HCT116 (cell line): ENCODE data around the gene TNS3. TPM values are rescaled to one million over a fixed set of nuclear protein-coding genes. Genes with fewer than 3 reads are reported as not detected.

Experiments
- ATAC-seq: fragments of 200-7000 bp; cut with Tn5 transposase; 2 replicates; pipeline ENCODE4 v1.9.1; 2020; ENCODE audit warnings: mild to moderate bottlenecking, moderate library complexity
- BruUV-seq: library from RNA; stranded (reverse); fragments of 400-500 nt; replicated peaks from 2 replicates; lab custom pipeline; 2021; lab: Mats Ljungman, UMichigan
- CTCF ChIA-PET: fragments of 300-600 bp; sonication (Branson Sonifier 250); formaldehyde crosslinking; loops from one replicate; lab custom pipeline; 2021; ENCODE audit warnings: antibody characterized with exemption; lab: Charles Lee
- POLR2A ChIA-PET: fragments of 300-600, 350-600 bp; sonication (Branson Sonifier 250); formaldehyde crosslinking; loops from one replicate; lab custom pipeline; 2021; ENCODE audit warnings: antibody characterized with exemption; lab: Charles Lee
- RAD21 ChIA-PET, 2 experiments: fragments of 300-600 bp; sonication (Branson Sonifier 250); formaldehyde crosslinking; loops; one replicate each; lab custom pipeline; 2023; ENCODE audit warnings: low total read pairs in 2 of 2; ENCODE audit not compliant: uncharacterized antibody in 2 of 2, unreplicated experiment in 2 of 2, low non-redundant PET in 1 of 2; lab: Charles Lee
- DNase-seq: peaks from one replicate; pipeline ENCODE4 v3.0.0-alpha.2; 2010; ENCODE audit warnings: low read depth, low spot score
- H2AFZ ChIP-seq: fragments of 200-600 bp; shearing (Covaris generic), sonication (generic); 2 replicates; pipeline ENCODE4 v1.6.1; 2017; ENCODE audit warnings: low read depth, mixed run types, mixed read lengths, antibody characterized with exemption, low read length; ENCODE audit not compliant: poor library complexity, severe bottlenecking
- H3K27ac ChIP-seq: 2 replicates; pipeline ENCODE4 v1.5.1; 2012; ENCODE audit warnings: low read depth, low read length
- H3K27me3 ChIP-seq: fragments of 200-600 bp; sonication (generic); 2 replicates; pipeline ENCODE4 v1.6.1; 2016; ENCODE audit warnings: mixed run types, low read length, mixed read lengths; ENCODE audit not compliant: insufficient read depth
- H3K36me3 ChIP-seq, 2 experiments: fragments of 200-500 bp in 1 of 2; fragments of 200-600 bp in 1 of 2; sonication (Bioruptor generic) in 1 of 2; sonication (generic) in 1 of 2; 2 replicates each; pipeline versions ENCODE4 v1.5.1 to v1.6.1; 2014 to 2016; ENCODE audit warnings: low read length in 2 of 2, inconsistent platforms in 1 of 2, mixed read lengths in 1 of 2, mixed run types in 1 of 2; ENCODE audit not compliant: insufficient read depth in 2 of 2, control insufficient read depth in 1 of 2
- H3K4me1 ChIP-seq, 2 experiments: fragments of 200-600 bp in 1 of 2; sonication (generic) in 1 of 2; 2 replicates each; pipeline versions ENCODE4 v1.5.1 to v1.6.1; 2012 to 2017; ENCODE audit warnings: low read length in 2 of 2, inconsistent platforms in 1 of 2, mild to moderate bottlenecking in 1 of 2, mixed read lengths in 1 of 2, mixed run types in 1 of 2, moderate library complexity in 1 of 2; ENCODE audit not compliant: insufficient read depth in 2 of 2, control insufficient read depth in 1 of 2
- H3K4me2 ChIP-seq: fragments of 200-600 bp; sonication (generic); 2 replicates; pipeline ENCODE4 v1.6.1; 2017; ENCODE audit warnings: mixed run types, low read length, mixed read lengths
- H3K4me3 ChIP-seq, 2 experiments: fragments of 200-600 bp in 1 of 2; sonication (generic) in 1 of 2; replicated peaks in 1 of 2; 2 replicates each; pipeline ENCODE4 v1.5.1; 2011 to 2016; ENCODE audit warnings: low read length in 2 of 2, control low read depth in 1 of 2, low read depth in 1 of 2, mild to moderate bottlenecking in 1 of 2, mixed read lengths in 1 of 2, mixed run types in 1 of 2
- H3K79me2 ChIP-seq: fragments of 200-600 bp; sonication (generic); 2 replicates; pipeline ENCODE4 v1.6.1; 2017; ENCODE audit warnings: mild to moderate bottlenecking, mixed run types, low read length, moderate library complexity, mixed read lengths; ENCODE audit not compliant: insufficient read depth
- H3K9ac ChIP-seq: fragments of 200-600 bp; sonication (generic); 2 replicates; pipeline ENCODE4 v1.6.1; 2016; ENCODE audit warnings: low read length, mixed read lengths
- H3K9me2 ChIP-seq: fragments of 200-600 bp; sonication (generic), shearing (Covaris generic); 2 replicates; pipeline ENCODE4 v1.6.1; 2017; ENCODE audit warnings: mixed run types, mild to moderate bottlenecking, moderate library complexity; ENCODE audit not compliant: insufficient read depth
- H3K9me3 ChIP-seq, 2 experiments: fragments of 200-500 bp in 1 of 2; fragments of 200-600 bp in 1 of 2; sonication (Bioruptor generic) in 1 of 2; sonication (generic) in 1 of 2; 2 replicates each; pipeline ENCODE4 v1.6.1; 2014 to 2017; ENCODE audit warnings: low read length in 2 of 2, mixed read lengths in 2 of 2, inconsistent platforms in 1 of 2, low read depth in 1 of 2, mild to moderate bottlenecking in 1 of 2, mixed run types in 1 of 2, moderate library complexity in 1 of 2; ENCODE audit not compliant: control insufficient read depth in 1 of 2, insufficient read depth in 1 of 2
- H4K20me1 ChIP-seq: fragments of 200-600 bp; sonication (generic), shearing (Covaris generic); 2 replicates; pipeline ENCODE4 v1.6.1; 2017; ENCODE audit warnings: mixed run types, mild to moderate bottlenecking, moderate library complexity; ENCODE audit not compliant: insufficient read depth
- CEBPB ChIP-seq: IDR thresholded peaks from 2 replicates; pipeline ENCODE4 v1.6.1; 2012; ENCODE audit warnings: low read depth
- EGR1 ChIP-seq: IDR thresholded peaks from 2 replicates; pipeline ENCODE4 v1.6.1; 2012; ENCODE audit warnings: low read depth
- ELF1 ChIP-seq: IDR thresholded peaks from 2 replicates; pipeline ENCODE4 v1.6.1; 2012; ENCODE audit warnings: low read depth, borderline replicate concordance
- EZH2phosphoT487 ChIP-seq: fragments of 200-600 bp; IDR thresholded peaks from 2 replicates; pipeline ENCODE4 v1.6.1; 2018; ENCODE audit warnings: antibody characterized with exemption, borderline replicate concordance
- POLR2A ChIP-seq: IDR thresholded peaks from 2 replicates; pipeline ENCODE4 v1.7.0; 2011; ENCODE audit warnings: borderline replicate concordance; ENCODE audit not compliant: insufficient read depth, insufficient read length; ENCODE audit errors: extremely low read depth
- POLR2AphosphoS5 ChIP-seq: IDR thresholded peaks from 2 replicates; pipeline ENCODE4 v1.6.1; 2011; ENCODE audit warnings: mild to moderate bottlenecking, low read depth, low read length, moderate library complexity
- RAD21 ChIP-seq: IDR thresholded peaks from 2 replicates; pipeline ENCODE4 v1.6.1; 2012; ENCODE audit warnings: low read depth, mild to moderate bottlenecking
- SIN3A ChIP-seq: IDR thresholded peaks from 2 replicates; pipeline ENCODE4 v1.6.1; 2012; ENCODE audit warnings: low read depth
- TCF7L2 ChIP-seq: IDR thresholded peaks from 2 replicates; pipeline ENCODE4 v1.7.0; 2011; ENCODE audit warnings: borderline replicate concordance, inconsistent platforms; ENCODE audit not compliant: insufficient read depth, insufficient read length; ENCODE audit errors: extremely low read depth
- ZBTB33 ChIP-seq: IDR thresholded peaks from 2 replicates; pipeline ENCODE4 v1.6.1; 2011; ENCODE audit warnings: mild to moderate bottlenecking, low read length, moderate library complexity; ENCODE audit not compliant: insufficient replicate concordance; ENCODE audit errors: extremely low read depth
- ZFX ChIP-seq: fragments of 450-650 bp; IDR thresholded peaks from 2 replicates; pipeline ENCODE4 v1.6.1; 2017
- intact Hi-C: fragments of 100-400 bp; cut with micrococcal nuclease; formaldehyde crosslinking; loops from 2 replicates; pipeline ENCODE4 v1.10.0; 2022
- total RNA-seq: library from RNA; stranded (reverse); gene quantifications from one replicate; pipeline ENCODE4 v1.2.1, GENCODE V29; 2021; ENCODE audit not compliant: unreplicated experiment
- TF ChIP-seq, protein P1 (sequence below): IDR thresholded peaks from 2 replicates; pipeline ENCODE4 v1.6.1; 2012
- TF ChIP-seq, protein P2 (sequence below): IDR thresholded peaks from 2 replicates; pipeline ENCODE4 v1.6.1; 2012; ENCODE audit warnings: low read depth

TNS3 gene
- total RNA-seq, 1 experiment from 2014 or later = 9.1 TPM

GRCh38 chr7:47581438-47581803 is 490 bp downstream of the TNS3 start:
- BruUV-seq = no TSS peak
- H4K20me1 ChIP-seq = no peaks in the 10 kb centered on the region
- peak overlapping the region; percentile 97 for H3K4me2 ChIP-seq
- no peaks in the 10 kb centered on the region for H3K9me3 ChIP-seq
- ATAC-seq = peak; percentile 45
- no peaks in the 10 kb centered on the region for H3K36me3 ChIP-seq
- intact Hi-C loops = loop anchor here (5.0 kb wide), 1 partner anchor 104 kb away; no protein-coding TSS in a partner anchor
- H3K4me3 ChIP-seq = peak overlapping the region; percentile 63 to 81
- no peak for DNase-seq
- ChIA-PET POLR2A (interaction anchor here (0.6 kb wide), 1 partner anchor 506 kb away, joined by 4 read pairs; no protein-coding TSS in a partner anchor), RAD21 (interaction anchor here (0.6 to 0.8 kb wide), 2 partner anchors 78 to 146 kb away, joined by 6 to 7 read pairs; no protein-coding TSS in a partner anchor), CTCF (interaction anchor here (1.3 kb wide), 1 partner anchor 315 kb away, joined by 3 read pairs; no protein-coding TSS in a partner anchor)
- peak overlapping the region; percentile 77 for H3K9ac ChIP-seq
- peaks cover 30 to 33% of the 10 kb centered on the region in 2 experiments for H3K4me1 ChIP-seq
- H3K9me2 ChIP-seq = no peaks in the 10 kb centered on the region
- no peak for TF ChIP-seq ELF1
- TF ChIP-seq ZFX = no peak
- TF ChIP-seq, protein P1, sequence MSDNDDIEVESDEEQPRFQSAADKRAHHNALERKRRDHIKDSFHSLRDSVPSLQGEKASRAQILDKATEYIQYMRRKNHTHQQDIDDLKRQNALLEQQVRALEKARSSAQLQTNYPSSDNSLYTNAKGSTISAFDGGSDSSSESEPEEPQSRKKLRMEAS = no peak
- TF ChIP-seq EGR1 = no peak
- no peak for TF ChIP-seq POLR2AphosphoS5
- TF ChIP-seq POLR2A = no peak
- no peak for TF ChIP-seq RAD21
- TF ChIP-seq CEBPB = no peak
- no peak for TF ChIP-seq TCF7L2
- no peak for TF ChIP-seq SIN3A
- TF ChIP-seq, protein P2, sequence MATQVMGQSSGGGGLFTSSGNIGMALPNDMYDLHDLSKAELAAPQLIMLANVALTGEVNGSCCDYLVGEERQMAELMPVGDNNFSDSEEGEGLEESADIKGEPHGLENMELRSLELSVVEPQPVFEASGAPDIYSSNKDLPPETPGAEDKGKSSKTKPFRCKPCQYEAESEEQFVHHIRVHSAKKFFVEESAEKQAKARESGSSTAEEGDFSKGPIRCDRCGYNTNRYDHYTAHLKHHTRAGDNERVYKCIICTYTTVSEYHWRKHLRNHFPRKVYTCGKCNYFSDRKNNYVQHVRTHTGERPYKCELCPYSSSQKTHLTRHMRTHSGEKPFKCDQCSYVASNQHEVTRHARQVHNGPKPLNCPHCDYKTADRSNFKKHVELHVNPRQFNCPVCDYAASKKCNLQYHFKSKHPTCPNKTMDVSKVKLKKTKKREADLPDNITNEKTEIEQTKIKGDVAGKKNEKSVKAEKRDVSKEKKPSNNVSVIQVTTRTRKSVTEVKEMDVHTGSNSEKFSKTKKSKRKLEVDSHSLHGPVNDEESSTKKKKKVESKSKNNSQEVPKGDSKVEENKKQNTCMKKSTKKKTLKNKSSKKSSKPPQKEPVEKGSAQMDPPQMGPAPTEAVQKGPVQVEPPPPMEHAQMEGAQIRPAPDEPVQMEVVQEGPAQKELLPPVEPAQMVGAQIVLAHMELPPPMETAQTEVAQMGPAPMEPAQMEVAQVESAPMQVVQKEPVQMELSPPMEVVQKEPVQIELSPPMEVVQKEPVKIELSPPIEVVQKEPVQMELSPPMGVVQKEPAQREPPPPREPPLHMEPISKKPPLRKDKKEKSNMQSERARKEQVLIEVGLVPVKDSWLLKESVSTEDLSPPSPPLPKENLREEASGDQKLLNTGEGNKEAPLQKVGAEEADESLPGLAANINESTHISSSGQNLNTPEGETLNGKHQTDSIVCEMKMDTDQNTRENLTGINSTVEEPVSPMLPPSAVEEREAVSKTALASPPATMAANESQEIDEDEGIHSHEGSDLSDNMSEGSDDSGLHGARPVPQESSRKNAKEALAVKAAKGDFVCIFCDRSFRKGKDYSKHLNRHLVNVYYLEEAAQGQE = no peak
- no peak for TF ChIP-seq ZBTB33
- no peak for TF ChIP-seq EZH2phosphoT487
- H3K27ac ChIP-seq = peak overlapping the region; percentile 76; the same call in 1 of the 2 replicates
- no peaks in the 10 kb centered on the region for H3K27me3 ChIP-seq
- H3K79me2 ChIP-seq = no peaks in the 10 kb centered on the region
- peak overlapping the region; percentile 35 for H2AFZ ChIP-seq
